ENCODE data around the gene RCOR3.

The RCOR3 gene

GRCh38 chr1:211332036-211332616 lies 73.0 kb downstream of the RCOR3 start:
- no peak overlapping the region for H3K4me3 ChIP-seq (ENCODE audit: insufficient read length, low read depth)
- no peak for TF ChIP-seq ZNF274 (IDR thresholded peaks at IDR 0.05; ENCODE audit: low read depth, low read length)
- no peak for TF ChIP-seq YY1 (IDR thresholded peaks at IDR 0.05; ENCODE audit: insufficient read depth, insufficient read length)
- no peak for TF ChIP-seq SUZ12 (IDR thresholded peaks at IDR 0.05; ENCODE audit: extremely low read depth, insufficient read depth, insufficient read length)
- H3K4me1 ChIP-seq (ENCODE audit: insufficient read depth, insufficient read length), result peaks cover 8% of the 10 kb centered on the region

DNA sequence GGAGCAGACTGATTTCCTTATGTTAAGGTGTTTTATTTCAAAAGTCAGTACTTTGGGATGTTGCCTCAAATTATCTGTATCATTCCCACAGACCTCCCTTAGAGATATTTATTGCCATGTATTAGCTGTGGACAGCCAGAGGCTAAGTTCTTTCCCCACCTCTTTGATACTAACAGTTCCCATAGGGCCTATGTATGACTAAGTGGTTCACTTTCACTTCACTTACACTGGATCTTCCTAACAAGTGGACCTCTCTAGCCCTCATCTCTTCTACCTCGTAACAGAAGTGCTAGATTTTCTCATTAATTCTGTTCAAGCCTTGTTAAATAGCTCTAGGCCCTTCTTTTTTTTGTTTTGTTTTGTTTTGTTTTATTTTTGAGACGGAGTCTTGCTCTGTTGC lies 73.7 kb downstream of the RCOR3 start:
- peaks cover 7% of the 10 kb centered on the region for H3K36me3 ChIP-seq (ENCODE audit: insufficient read depth, insufficient read length, low read length)
- peaks cover 8% of the 10 kb centered on the region for H3K4me1 ChIP-seq (ENCODE audit: insufficient read depth, insufficient read length)
- no peaks in the 10 kb centered on the region for H3K9me3 ChIP-seq (ENCODE audit: insufficient read depth, low read length)
- no peak overlapping the region for H3K4me3 ChIP-seq (ENCODE audit: insufficient read length, low read depth)
- TF ChIP-seq ZNF274 (IDR thresholded peaks at IDR 0.05; ENCODE audit: low read depth, low read length) (no peak), YY1 (IDR thresholded peaks at IDR 0.05; ENCODE audit: insufficient read depth, insufficient read length) (no peak), SUZ12 (IDR thresholded peaks at IDR 0.05; ENCODE audit: extremely low read depth, insufficient read depth, insufficient read length) (no peak)
- no peak for DNase-seq (ENCODE audit: low read depth, low spot score)
- H3K27me3 ChIP-seq (ENCODE audit: insufficient read depth, insufficient read length), result no peaks in the 10 kb centered on the region
- no peak overlapping the region for H3K9ac ChIP-seq (ENCODE audit: insufficient read length, low read depth)

More at GRCh38 chr1:211332036-211332616, 73.0 kb downstream of the RCOR3 start:
- Histone ChIP-seq H3K36me3 (ENCODE audit: insufficient read depth, insufficient read length, low read length) (peaks cover 7% of the 10 kb centered on the region), H3K27me3 (ENCODE audit: insufficient read depth, insufficient read length) (no peaks in the 10 kb centered on the region), H3K9ac (ENCODE audit: insufficient read length, low read depth) (no peak overlapping the region), H3K9me3 (ENCODE audit: insufficient read depth, low read length) (no peaks in the 10 kb centered on the region)
- DNase-seq (ENCODE audit: low read depth, low spot score), result no peak

DNA sequence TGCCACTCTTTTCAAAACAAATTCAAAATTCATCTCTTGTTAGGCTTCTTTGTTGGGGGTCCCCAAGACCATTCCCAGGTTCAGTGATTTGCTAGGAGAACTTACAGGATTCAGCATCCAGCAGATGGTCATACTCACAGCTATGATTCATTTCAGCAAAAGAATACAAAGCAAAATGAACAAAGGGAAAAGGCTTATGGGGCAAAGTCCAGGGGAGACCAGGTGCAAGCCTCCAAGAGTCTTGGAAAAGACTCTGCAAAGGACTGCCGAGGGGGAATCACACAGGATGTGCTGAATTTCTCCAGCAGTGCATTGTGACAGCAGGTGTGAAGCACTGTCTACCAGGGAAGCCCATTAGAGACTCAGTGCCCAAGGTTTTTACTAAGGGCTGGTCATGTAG lies 74.7 kb downstream of the RCOR3 start:
- H3K4me1 ChIP-seq (ENCODE audit: insufficient read depth, insufficient read length), result peaks cover 6% of the 10 kb centered on the region
- no peak for DNase-seq (ENCODE audit: low read depth, low spot score)
- no peaks in the 10 kb centered on the region for H3K9me3 ChIP-seq (ENCODE audit: insufficient read depth, low read length)
- no peaks in the 10 kb centered on the region for H3K27me3 ChIP-seq (ENCODE audit: insufficient read depth, insufficient read length)
- TF ChIP-seq SUZ12 (IDR thresholded peaks at IDR 0.05; ENCODE audit: extremely low read depth, insufficient read depth, insufficient read length) (no peak), ZNF274 (IDR thresholded peaks at IDR 0.05; ENCODE audit: low read depth, low read length) (no peak), YY1 (IDR thresholded peaks at IDR 0.05; ENCODE audit: insufficient read depth, insufficient read length) (no peak)
- no peak overlapping the region for H3K9ac ChIP-seq (ENCODE audit: insufficient read length, low read depth)
- peaks cover 5% of the 10 kb centered on the region for H3K36me3 ChIP-seq (ENCODE audit: insufficient read depth, insufficient read length, low read length)
- no peak overlapping the region for H3K4me3 ChIP-seq (ENCODE audit: insufficient read length, low read depth)

DNA sequence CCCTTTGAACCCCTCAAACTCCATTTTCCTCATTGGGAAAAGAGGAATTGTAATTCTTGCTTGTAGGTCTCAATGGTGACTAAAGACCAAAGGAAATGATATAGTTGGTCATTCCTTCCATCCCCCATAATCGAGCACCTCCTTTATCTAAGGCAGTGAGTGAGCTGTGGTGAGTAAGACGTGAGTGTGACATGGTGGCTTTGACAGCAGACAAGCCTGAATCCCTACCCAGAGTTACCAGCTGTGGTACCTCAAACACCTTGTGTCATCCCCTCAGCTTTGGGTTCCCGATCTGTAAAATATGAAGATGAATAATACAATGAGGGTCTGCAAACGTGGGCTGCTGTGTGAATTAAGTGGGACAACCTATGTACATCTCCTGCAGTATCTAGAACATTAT lies 75.8 kb downstream of the RCOR3 start:
- Histone ChIP-seq H3K9me3 (ENCODE audit: insufficient read depth, low read length) (no peaks in the 10 kb centered on the region), H3K4me1 (ENCODE audit: insufficient read depth, insufficient read length) (peaks cover 13% of the 10 kb centered on the region), H3K4me3 (ENCODE audit: insufficient read length, low read depth) (no peak overlapping the region), H3K36me3 (ENCODE audit: insufficient read depth, insufficient read length, low read length) (no peaks in the 10 kb centered on the region), H3K27me3 (ENCODE audit: insufficient read depth, insufficient read length) (no peaks in the 10 kb centered on the region), H3K9ac (ENCODE audit: insufficient read length, low read depth) (no peak overlapping the region)
- DNase-seq (ENCODE audit: low read depth, low spot score), result no peak
- TF ChIP-seq SUZ12 (IDR thresholded peaks at IDR 0.05; ENCODE audit: extremely low read depth, insufficient read depth, insufficient read length) (no peak), YY1 (IDR thresholded peaks at IDR 0.05; ENCODE audit: insufficient read depth, insufficient read length) (no peak), ZNF274 (IDR thresholded peaks at IDR 0.05; ENCODE audit: low read depth, low read length) (no peak)

- Histone ChIP-seq H3K36me3 (ENCODE audit: insufficient read depth, insufficient read length, low read length) (no peaks in the 10 kb centered on the region), H3K27me3 (ENCODE audit: insufficient read depth, insufficient read length) (no peaks in the 10 kb centered on the region), H3K4me3 (ENCODE audit: insufficient read length, low read depth) (no peak overlapping the region), H3K9me3 (ENCODE audit: insufficient read depth, low read length) (no peaks in the 10 kb centered on the region), H3K4me1 (ENCODE audit: insufficient read depth, insufficient read length) (peaks cover 13% of the 10 kb centered on the region), H3K9ac (ENCODE audit: insufficient read length, low read depth) (no peak overlapping the region)
- TF ChIP-seq ZNF274 (IDR thresholded peaks at IDR 0.05; ENCODE audit: low read depth, low read length) (no peak), SUZ12 (IDR thresholded peaks at IDR 0.05; ENCODE audit: extremely low read depth, insufficient read depth, insufficient read length) (no peak), YY1 (IDR thresholded peaks at IDR 0.05; ENCODE audit: insufficient read depth, insufficient read length) (no peak)
- DNase-seq (ENCODE audit: low read depth, low spot score), result no peak
These were observed 76.5 kb downstream of the RCOR3 start for GRCh38 chr1:211335522-211336157.

DNA sequence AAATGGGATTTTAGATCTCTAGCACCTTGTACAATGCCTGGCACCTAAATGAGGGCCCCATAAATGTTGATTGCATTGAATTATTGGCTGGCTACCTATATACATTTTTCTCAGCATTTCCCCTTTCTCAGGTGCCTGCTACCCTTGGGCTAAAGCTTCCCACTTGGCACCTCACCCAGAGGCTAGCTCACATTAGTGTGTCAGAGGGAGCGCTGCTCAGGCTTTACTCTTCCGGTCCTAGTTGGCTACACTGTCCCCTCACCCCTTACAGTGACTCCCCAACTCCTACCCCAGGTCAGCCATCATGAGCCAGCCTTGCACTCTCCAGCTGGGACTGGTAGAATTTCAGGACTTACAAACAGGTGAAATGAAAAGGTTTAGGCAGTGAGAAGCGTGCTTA lies 77.0 kb downstream of the RCOR3 start:
- H3K27me3 ChIP-seq (ENCODE audit: insufficient read depth, insufficient read length), result no peaks in the 10 kb centered on the region
- no peaks in the 10 kb centered on the region for H3K36me3 ChIP-seq (ENCODE audit: insufficient read depth, insufficient read length, low read length)
- H3K4me3 ChIP-seq (ENCODE audit: insufficient read length, low read depth), result no peak overlapping the region
- TF ChIP-seq YY1 (IDR thresholded peaks at IDR 0.05; ENCODE audit: insufficient read depth, insufficient read length) (no peak), ZNF274 (IDR thresholded peaks at IDR 0.05; ENCODE audit: low read depth, low read length) (no peak), SUZ12 (IDR thresholded peaks at IDR 0.05; ENCODE audit: extremely low read depth, insufficient read depth, insufficient read length) (no peak)
- H3K9ac ChIP-seq (ENCODE audit: insufficient read length, low read depth), result no peak overlapping the region
- no peak for DNase-seq (ENCODE audit: low read depth, low spot score)
- H3K4me1 ChIP-seq (ENCODE audit: insufficient read depth, insufficient read length), result peaks cover 13% of the 10 kb centered on the region
- H3K9me3 ChIP-seq (ENCODE audit: insufficient read depth, low read length), result no peaks in the 10 kb centered on the region

DNA sequence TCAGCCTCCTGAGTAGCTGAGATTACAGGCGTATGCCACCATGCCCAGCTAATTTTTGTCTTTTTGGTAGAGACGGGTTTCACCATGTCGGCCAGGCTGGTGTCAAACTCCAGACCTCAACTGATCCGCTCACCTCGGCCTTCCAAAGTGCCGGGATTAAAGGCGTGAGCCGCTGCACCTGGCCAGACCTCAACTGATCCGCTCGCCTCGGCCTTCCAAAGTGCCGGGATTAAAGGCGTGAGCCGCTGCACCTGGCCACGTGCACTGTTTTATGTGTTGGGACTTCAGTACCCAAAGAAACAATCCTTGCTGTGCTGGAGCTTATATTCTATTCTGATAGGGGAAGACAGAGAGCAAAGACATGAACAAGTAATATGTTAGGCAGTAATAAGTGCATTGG lies 77.6 kb downstream of the RCOR3 start:
- Histone ChIP-seq H3K4me3 (ENCODE audit: insufficient read length, low read depth) (no peak overlapping the region), H3K36me3 (ENCODE audit: insufficient read depth, insufficient read length, low read length) (no peaks in the 10 kb centered on the region), H3K9me3 (ENCODE audit: insufficient read depth, low read length) (no peaks in the 10 kb centered on the region), H3K9ac (ENCODE audit: insufficient read length, low read depth) (no peak overlapping the region), H3K27me3 (ENCODE audit: insufficient read depth, insufficient read length) (no peaks in the 10 kb centered on the region), H3K4me1 (ENCODE audit: insufficient read depth, insufficient read length) (peaks cover 13% of the 10 kb centered on the region)
- no peak for TF ChIP-seq ZNF274 (IDR thresholded peaks at IDR 0.05; ENCODE audit: low read depth, low read length)
- DNase-seq (ENCODE audit: low read depth, low spot score), result no peak
